Epidermal melanocyte (primary cell): Measurements from ENCODE around the gene COL18A1.
A peak's percentile ranks its signal among the peaks of the same experiment; 100 is the strongest.
"Not testable (repeated sequence)": the region's sequence is repeated elsewhere in the genome, so short reads cannot be mapped to it uniquely, and the experiment has no call there.

Experiments used
- DNase-seq: peaks from one replicate; pipeline ENCODE4 v3.0.0; 2011; ENCODE audit warnings: low spot score; ENCODE audit not compliant: insufficient read length

COL18A1 gene

GRCh38 chr21:45404730-45405270 lies at the start of gene COL18A1:
Gene COL18A1 (plus strand): TSS chr21:45405165. CDS start chr21:45405231, 66 bp downstream.
- peak; percentile 76 for DNase-seq

- no peak for DNase-seq
These were observed 49.4 kb upstream of the COL18A1 start for GRCh38 chr21:45355573-45355972.

GRCh38 chr21:45356251-45356650 lies 48.7 kb upstream of the COL18A1 start:
- no peak for DNase-seq

DNA sequence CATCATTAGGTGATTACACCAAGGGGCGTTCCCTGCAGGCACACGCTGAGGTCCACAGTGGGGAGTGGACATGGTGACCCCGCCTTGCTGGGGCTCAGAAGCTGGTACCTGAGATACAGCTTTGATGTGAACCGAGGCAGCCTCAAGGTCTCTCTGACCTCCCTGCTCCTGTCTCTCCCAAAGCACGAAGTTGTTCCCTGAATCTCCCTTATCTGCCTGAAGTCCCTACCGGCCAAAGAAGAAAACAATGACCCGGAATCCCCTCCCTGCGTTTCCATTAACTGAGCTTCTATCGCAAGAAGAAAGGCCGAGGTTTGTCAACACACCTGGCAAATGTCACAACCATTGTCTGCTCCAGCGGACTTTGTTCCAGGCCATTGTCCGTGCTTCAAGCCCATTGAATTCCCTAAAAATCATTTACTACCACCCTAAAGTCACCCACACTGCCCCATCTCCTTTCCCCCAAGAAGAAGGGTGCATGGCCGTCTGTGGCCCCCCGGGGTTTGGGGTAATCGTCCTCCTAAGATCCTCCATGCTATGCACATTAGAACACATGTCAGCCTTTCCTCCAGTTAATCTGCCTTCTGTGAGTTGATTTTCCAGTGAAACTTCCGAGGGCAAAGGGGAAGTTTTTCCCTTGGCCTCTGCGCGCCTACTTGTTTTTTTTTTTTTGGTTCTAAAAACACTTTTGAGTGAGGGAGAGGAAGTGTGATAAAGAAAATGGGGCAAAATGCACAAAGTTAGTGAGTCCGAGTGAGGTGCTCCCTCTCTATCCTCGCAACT lies 48.1 kb upstream of the COL18A1 start:
- no peak for DNase-seq

DNA sequence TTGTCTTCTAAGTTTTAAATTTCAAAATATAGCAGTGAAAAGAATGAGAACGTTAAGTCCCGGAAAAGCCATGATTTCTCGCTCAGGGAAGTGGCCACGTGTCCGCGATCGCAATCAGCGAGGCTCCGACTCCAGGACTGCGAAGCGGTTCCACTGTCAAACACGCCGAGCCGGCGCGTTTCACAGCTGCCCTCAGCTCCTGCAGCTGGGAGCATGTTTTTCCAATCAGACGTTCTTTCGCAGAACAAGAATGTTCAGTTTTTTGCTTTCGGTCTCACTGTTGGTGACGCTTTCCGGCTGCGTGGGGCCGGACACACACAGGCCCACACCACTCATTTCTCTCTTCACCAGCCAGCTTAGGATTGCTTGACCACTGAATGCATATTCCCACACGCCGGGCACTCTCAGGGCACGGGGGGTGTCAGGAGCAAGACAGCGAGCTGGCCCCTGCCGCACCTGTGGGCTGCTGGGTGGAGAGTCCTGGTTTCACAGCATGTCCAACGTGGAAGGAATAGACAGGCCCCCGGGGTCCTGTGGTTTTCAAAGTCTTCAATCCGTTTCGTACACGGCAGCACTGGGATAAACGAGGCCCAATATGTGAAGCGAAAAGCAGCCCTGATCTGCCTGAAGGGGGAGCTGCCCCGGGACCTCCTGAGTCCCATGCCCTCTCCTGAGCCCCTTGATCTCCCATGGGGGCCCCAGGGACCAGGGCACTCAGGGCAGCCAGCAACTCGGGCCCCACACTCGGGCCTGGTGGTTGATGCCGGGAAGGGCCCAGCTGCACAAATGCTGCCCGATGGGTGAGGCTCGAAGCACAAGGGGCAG lies 47.3 kb upstream of the COL18A1 start:
- no peak for DNase-seq

DNA sequence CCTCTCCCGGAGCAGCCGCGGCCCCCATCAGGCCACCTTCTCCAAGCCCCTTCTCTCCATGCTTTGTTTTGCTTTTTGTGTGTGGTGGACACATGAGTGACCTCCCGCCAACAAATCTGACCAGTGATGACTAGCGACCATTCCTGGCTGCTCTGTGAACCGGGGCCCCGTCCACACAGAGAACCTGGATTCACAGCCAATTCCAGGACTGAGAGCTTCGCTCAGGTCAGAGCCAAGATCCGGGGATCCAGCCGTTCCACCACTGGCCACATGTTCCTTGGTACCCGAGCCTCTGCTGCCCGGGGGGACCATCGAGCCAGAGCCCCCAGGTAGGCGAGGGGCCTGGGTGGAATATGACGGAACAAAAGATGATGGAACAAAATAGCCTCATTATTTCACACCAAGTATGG lies 46.7 kb upstream of the COL18A1 start:
- DNase-seq = no peak

DNA sequence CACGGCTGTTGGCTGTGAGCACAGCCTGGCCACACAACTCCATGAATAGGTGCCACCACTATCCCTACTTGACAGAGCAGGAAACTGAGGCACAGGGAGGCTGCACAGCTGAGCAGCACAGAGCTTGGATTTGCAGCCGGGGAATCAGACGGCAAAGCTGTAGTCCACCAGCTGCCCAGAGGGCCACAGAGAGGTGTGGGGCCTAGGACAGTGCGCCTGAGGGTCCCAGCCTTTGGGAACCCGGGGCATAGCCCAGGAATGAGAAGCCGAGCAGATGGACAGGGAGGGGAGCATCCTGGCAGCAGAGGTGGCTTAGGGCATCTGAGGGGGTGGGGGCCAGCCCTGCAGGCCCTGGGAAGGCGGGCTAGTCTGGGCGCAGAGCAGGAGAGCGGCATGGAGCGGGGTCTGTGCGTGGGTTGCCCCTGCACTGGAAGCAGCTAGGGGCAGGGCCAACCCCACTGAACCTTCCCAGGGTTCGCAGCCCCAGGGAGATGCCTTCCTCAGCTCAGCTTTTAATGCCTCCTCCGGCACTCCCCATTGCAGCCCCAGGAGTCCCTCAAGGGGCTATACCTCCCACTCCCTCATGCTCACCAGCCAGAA lies 46.2 kb upstream of the COL18A1 start:
- no peak for DNase-seq

GRCh38 chr21:45359451-45360217 lies 45.3 kb upstream of the COL18A1 start:
- DNase-seq = no peak

- DNase-seq = no peak
These were observed 43.6 kb upstream of the COL18A1 start for GRCh38 chr21:45361033-45361997.

DNA sequence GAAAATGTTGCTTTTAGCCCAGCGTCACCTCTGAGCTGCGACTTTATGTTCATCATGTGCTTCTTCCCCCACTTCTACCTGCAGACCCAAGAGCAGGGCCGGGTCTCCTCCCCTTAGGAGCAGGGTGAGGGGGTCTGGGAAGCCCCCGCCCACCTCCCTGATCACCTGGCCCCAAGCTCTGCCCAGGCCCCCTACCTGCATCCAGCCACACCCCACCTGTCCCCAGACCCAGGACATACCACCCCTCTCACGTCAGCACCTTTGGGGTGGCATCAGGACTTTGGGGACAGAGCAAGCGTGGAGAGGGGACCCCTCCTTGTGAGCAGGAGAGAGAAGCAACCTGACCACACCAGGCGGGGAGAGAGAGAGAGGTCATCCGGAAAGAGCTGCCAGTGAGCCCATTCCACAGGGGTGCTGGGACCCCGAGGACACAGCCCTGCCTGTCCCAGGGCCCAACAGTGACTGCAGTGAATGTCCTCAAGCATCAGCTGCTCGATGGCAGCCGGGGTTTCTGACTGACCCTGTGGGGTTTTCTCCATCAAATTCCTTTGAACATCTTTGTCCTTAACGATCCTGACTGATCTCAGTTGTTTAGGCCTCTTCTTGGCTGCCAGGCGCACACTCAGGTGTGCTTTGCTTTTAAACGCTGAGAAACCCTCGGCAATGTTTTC lies 42.8 kb upstream of the COL18A1 start:
- DNase-seq = no peak

DNA sequence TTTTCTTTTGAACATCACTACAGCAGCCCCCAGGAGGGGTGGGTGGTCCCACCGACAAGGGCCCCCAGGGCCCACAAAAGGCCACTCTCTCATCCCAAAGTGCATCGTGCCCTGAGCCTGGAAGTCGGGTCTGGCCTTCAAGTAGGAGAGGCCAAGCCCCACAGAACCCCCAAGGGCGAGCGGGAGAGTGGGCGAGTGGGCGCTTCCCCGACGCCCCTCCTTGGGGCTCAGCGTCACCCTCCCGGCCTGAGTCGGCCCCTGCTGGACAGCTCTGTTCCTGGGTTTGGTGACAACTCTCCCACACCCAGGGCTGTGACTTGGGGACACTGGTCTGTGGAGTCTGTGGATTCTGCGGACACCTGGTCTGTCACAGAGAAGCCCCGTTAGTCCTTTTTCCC lies 42.2 kb upstream of the COL18A1 start:
- DNase-seq = no peak

DNA sequence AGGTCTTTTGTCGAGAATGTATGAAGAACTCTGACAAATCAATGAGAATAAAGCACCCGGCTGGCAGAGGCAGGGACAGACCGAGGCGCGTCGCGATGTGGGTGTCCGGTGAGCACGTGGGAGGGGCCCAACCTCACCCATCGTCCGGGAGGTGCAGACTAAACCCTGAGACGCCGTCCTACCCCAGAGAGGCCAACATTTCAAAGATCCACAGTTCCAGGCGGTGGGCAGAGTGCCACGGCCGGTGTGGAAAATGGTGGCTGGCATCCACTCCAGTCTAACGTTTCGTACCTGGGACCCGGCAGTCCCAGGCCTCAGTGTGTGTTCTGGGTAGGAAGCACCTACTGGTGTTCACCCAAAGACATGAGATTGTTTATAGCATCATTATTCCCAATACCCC lies 41.7 kb upstream of the COL18A1 start:
- not testable (repeated sequence) for DNase-seq

DNA sequence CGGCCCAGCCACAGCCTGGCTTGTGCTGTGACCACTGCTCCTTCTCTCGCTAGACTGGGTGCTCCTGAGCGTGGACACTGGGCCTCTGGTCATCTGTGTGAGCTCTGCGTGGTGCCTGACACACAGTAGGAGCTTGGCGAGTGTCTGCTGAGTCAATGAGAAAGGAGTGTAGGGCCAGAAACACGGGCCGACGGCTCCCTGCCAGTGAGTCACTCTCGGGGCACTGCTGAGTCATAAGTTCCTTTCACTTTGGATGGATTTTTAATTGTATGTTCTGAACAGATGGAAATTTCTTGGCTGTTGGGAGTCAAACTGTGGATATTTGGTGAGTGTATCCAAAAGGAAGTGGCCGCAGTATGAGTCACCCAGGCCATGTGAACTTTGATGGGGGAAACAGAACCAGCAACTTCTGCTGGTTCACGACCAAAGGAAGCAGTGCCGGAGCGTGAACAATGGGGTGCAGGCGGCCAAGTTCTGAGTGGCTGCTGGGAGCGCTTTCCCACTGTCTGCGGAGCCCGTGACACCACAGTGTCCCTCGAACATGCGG lies 41.0 kb upstream of the COL18A1 start:
- DNase-seq = peak; percentile 93

GRCh38 chr21:45364468-45365185 lies 40.3 kb upstream of the COL18A1 start:
- no peak for DNase-seq

DNA sequence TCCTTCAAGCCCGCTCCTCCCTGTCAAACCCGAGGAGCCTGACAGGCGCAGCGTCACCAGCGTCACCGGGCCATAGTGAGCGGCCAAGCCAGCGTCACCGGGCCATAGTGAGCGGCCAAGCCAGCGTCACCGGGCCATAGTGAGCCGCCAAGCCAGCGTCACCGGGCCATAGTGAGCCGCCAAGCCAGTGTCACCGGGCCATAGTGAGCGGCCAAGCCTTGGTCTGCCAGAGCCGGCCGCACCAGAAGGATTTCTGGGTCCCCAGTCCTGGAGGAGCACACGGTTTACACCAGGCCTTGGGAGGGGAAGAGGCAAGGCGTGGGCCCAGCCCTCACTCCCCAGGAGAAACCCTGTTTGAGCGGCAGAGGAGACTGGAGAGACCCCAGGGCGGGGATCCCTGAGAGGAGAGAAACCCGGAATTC lies 39.8 kb upstream of the COL18A1 start:
- DNase-seq = no peak

GRCh38 chr21:45365608-45366241 lies 39.2 kb upstream of the COL18A1 start:
- no peak for DNase-seq

DNA sequence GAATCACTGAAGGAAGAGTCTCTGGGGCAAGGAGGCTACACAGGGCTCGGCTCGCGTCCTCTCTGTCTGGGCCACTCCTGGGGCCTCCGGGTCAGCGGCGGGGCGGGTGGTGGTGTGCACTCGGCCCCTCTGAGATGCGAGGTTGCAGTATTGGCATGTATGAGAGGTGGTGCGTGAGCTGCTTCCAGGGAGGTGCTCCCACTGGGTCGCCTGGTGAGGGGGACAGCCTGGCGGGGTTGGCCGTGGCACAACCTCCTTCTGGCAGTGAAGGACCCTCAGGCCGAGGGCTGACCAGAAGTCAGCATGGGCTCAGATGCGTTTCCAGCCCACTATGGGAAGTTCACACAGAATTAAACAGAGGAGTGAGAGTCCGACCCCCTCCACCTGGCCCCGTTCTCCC lies 38.5 kb upstream of the COL18A1 start:
- DNase-seq = no peak

- DNase-seq = no peak
These were observed 38.0 kb upstream of the COL18A1 start for GRCh38 chr21:45366931-45367401.
